ENCODE data around the gene IGFL2.
"Not testable (repeated sequence)": the region's sequence is repeated elsewhere in the genome, so short reads cannot be mapped to it uniquely, and the experiment has no call there.

IGFL2 gene

GRCh38 chr19:46179076-46179759, 31.2 kb downstream of the IGFL2 start:
- Histone ChIP-seq H3K4me3 (ENCODE audit: low read depth in 1 of 2, low read length in 2 of 2) (no peak overlapping the region), H3K9me3 (ENCODE audit: low read length) (no peaks in the 10 kb centered on the region), H3K36me3 (ENCODE audit: insufficient read depth, low read length) (no peaks in the 10 kb centered on the region), H3K27me3 (ENCODE audit: control insufficient read depth in 1 of 2, insufficient read depth in 2 of 2, low read length in 2 of 2) (peaks cover 0 to 3% of the 10 kb centered on the region in 2 donors), H3K27ac (ENCODE audit: low read depth, low read length) (no peak overlapping the region), H3K9ac (ENCODE audit: low read length) (no peak overlapping the region), H3K4me1 (ENCODE audit: insufficient read depth, low read length) (no peaks in the 10 kb centered on the region)

DNA sequence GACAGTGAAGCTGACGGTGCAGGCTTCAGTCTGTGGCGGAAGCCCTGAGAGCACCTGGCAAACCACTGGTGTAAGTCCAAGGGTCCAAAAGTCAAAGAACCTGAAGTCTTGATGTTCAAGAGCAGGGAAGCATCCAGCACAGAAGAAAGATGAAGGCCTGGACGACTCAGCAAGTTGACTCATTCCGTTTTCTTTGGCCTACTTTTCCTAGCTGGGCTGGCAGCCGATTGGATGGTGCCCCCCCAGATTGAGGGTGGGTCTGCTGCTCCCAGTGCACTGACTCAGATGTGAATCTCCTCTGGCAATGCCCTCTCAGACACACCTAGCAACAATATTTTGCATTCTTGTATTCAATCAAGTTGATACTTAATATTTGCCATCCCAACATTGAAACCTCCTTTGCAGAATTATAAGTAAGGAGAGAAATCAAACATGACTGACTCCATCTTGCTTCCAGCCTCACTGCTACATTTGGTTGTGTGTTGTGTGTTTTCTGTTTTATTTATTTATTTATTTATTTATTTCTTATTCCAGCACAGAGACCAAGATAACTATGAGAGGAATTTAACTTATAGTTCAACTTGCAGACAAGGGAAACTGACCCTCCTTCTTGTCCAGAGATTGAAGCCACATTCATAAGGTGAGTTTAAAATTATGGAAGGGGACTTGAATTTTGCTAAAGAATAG, 32.8 kb downstream of the IGFL2 start:
- H3K36me3 ChIP-seq (ENCODE audit: insufficient read depth, low read length), result no peaks in the 10 kb centered on the region
- H3K27ac ChIP-seq (ENCODE audit: low read depth, low read length), result no peak overlapping the region
- H3K9ac ChIP-seq (ENCODE audit: low read length), result no peak overlapping the region
- H3K4me1 ChIP-seq (ENCODE audit: insufficient read depth, low read length), result no peaks in the 10 kb centered on the region
- no peaks in the 10 kb centered on the region for H3K9me3 ChIP-seq (ENCODE audit: low read length)
- no peak overlapping the region for H3K4me3 ChIP-seq (ENCODE audit: low read depth in 1 of 2, low read length in 2 of 2)
- H3K27me3 ChIP-seq (ENCODE audit: control insufficient read depth in 1 of 2, insufficient read depth in 2 of 2, low read length in 2 of 2), result peaks cover 0 to 3% of the 10 kb centered on the region in 2 donors

DNA sequence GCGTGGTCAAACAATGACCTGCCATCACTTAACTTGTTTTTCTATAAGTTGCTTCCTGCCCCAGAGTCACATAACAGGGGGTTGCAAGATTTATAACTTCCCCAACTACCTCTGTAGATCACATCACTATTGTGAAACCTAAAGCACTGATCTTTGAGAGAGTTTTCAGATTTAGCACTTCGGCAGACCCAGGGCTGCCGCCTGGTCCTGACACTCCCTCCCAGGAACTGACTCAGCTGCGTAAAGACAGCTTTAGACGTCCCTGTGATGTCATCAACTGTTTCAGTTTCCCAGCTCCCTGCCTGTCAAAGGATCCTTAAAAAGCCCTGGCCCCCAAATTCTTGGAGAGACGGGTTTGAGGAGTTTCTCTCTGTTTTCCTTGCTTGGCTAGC, 33.3 kb downstream of the IGFL2 start:
- H3K9me3 ChIP-seq (ENCODE audit: low read length), result no peaks in the 10 kb centered on the region
- H3K27ac ChIP-seq (ENCODE audit: low read depth, low read length), result no peak overlapping the region
- no peaks in the 10 kb centered on the region for H3K4me1 ChIP-seq (ENCODE audit: insufficient read depth, low read length)
- no peak overlapping the region for H3K4me3 ChIP-seq (ENCODE audit: low read depth in 1 of 2, low read length in 2 of 2)
- no peak overlapping the region for H3K9ac ChIP-seq (ENCODE audit: low read length)
- H3K36me3 ChIP-seq (ENCODE audit: insufficient read depth, low read length), result no peaks in the 10 kb centered on the region
- peaks cover 0 to 3% of the 10 kb centered on the region in 2 donors for H3K27me3 ChIP-seq (ENCODE audit: control insufficient read depth in 1 of 2, insufficient read depth in 2 of 2, low read length in 2 of 2)

GRCh38 chr19:46182476-46182875, 34.4 kb downstream of the IGFL2 start:
- Histone ChIP-seq H3K36me3 (ENCODE audit: insufficient read depth, low read length) (no peaks in the 10 kb centered on the region), H3K9ac (ENCODE audit: low read length) (no peak overlapping the region), H3K4me3 (ENCODE audit: low read depth in 1 of 2, low read length in 2 of 2) (no peak overlapping the region), H3K9me3 (ENCODE audit: low read length) (no peaks in the 10 kb centered on the region), H3K27me3 (ENCODE audit: control insufficient read depth in 1 of 2, insufficient read depth in 2 of 2, low read length in 2 of 2) (no peaks in the 10 kb centered on the region), H3K4me1 (ENCODE audit: insufficient read depth, low read length) (no peaks in the 10 kb centered on the region), H3K27ac (ENCODE audit: low read depth, low read length) (no peak overlapping the region)

GRCh38 chr19:46184775-46185710, 37.0 kb downstream of the IGFL2 start:
- not testable (repeated sequence) for H3K27me3 ChIP-seq (ENCODE audit: control insufficient read depth in 1 of 2, insufficient read depth in 2 of 2, low read length in 2 of 2); H3K4me1 ChIP-seq (ENCODE audit: insufficient read depth, low read length); H3K9me3 ChIP-seq (ENCODE audit: low read length); H3K36me3 ChIP-seq (ENCODE audit: insufficient read depth, low read length); H3K9ac ChIP-seq (ENCODE audit: low read length); H3K27ac ChIP-seq (ENCODE audit: low read depth, low read length); H3K4me3 ChIP-seq (ENCODE audit: low read depth in 1 of 2, low read length in 2 of 2)

DNA sequence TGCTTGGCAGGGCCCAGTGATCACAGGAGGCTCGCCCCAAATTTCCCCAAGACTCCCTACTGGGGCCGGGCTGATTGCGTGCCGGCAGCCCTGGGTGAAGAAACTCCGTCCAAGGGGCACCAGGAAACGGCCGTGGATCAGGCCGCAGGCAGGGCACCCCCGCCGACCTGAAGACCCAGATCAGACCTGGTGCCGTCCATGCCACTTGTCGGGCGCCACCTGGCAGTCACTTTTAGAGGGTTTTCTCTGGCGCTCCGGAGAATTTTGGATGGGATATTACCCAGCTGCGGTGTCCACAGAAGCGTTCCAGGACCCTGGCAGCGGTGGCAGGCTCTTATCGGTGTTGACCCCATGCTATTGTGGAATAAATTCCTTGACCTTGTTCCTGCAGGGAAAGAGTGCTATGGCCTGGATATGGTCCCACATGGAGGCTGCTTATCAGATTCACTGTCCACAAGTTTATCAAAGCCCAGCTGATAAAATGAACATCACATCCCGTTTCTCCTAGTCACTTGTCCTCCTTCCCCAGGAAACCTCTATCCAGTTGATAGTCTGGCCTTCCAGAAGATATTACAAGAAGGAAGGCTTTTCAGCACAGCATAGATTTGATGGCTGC, 38.2 kb downstream of the IGFL2 start:
- H3K27ac ChIP-seq (ENCODE audit: low read depth, low read length), result no peak overlapping the region

DNA sequence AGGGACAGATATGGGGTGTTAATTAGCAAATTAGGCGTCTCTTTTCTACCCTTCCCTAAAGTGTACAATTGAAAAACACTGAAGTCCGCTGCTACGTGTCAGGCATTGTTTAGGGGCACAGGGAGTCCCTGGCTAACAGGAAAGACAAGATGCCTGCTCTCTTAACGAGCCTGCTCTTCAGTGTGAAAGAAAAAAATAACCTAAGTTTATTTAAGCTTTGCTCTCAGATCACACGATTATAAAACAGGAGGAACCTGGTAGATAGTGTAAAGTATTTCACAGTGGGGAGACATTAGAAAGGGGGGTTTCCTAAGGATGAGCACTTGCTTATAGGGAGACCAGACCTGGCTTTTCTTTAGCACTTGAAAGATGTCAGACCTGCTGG, 38.7 kb downstream of the IGFL2 start:
- H3K27me3 ChIP-seq (ENCODE audit: control insufficient read depth in 1 of 2, insufficient read depth in 2 of 2, low read length in 2 of 2), result no peaks in the 10 kb centered on the region
- no peak overlapping the region for H3K27ac ChIP-seq (ENCODE audit: low read depth, low read length)
- no peaks in the 10 kb centered on the region for H3K36me3 ChIP-seq (ENCODE audit: insufficient read depth, low read length)

More for the DNA sequence above, 38.2 kb downstream of the IGFL2 start:
- Histone ChIP-seq H3K4me3 (ENCODE audit: low read depth in 1 of 2, low read length in 2 of 2) (no peak overlapping the region), H3K27me3 (ENCODE audit: control insufficient read depth in 1 of 2, insufficient read depth in 2 of 2, low read length in 2 of 2) (no peaks in the 10 kb centered on the region), H3K4me1 (ENCODE audit: insufficient read depth, low read length) (no peaks in the 10 kb centered on the region), H3K9me3 (ENCODE audit: low read length) (no peaks in the 10 kb centered on the region), H3K9ac (ENCODE audit: low read length) (no peak overlapping the region), H3K36me3 (ENCODE audit: insufficient read depth, low read length) (no peaks in the 10 kb centered on the region)

DNA sequence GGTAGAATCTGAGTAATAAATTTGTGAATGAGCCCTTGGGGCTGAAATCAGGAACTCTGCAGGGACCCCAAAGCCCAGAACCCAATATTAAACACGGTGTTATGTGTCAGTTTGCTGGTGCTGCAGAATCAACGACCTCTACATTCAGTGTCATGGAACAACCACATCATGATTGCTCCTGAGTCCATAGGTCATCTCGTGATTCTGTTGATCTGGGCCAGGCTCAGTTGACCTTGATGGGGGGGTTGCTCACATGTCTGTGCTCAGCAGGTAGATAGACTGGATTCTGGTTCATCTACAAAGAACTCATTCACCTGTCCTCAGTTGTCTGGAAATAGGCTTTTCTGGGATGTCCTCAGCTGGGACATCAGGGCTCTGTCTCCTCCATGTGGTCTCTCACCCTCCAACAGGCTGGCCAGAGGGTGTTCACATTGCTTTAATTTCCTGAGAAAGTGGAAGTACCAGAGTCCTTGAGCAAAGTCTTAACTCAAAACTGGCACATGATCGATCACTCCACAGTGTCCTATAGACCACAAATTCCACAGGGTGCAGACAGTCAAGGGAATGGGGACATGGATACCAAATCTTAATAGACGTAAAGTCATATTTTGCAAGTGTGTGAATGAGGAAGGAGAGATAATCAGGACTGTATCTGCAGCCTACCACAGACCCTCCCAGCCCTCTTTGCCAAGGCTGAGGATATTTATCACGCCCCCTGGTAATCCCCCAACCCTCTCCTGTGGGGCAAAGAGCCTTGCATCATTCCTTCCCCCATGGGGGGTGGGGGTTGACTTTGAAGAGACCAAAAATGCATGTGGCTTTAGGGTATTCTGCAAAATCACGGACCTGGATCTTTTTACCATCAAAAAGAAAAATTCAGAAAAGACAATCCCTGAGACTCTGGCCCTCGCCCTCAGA, 42.2 kb downstream of the IGFL2 start:
- no peak overlapping the region for H3K9ac ChIP-seq (ENCODE audit: low read length)
- no peaks in the 10 kb centered on the region for H3K27me3 ChIP-seq (ENCODE audit: control insufficient read depth in 1 of 2, insufficient read depth in 2 of 2, low read length in 2 of 2)
- H3K36me3 ChIP-seq (ENCODE audit: insufficient read depth, low read length), result no peaks in the 10 kb centered on the region

More for the DNA sequence above, 38.7 kb downstream of the IGFL2 start:
- Histone ChIP-seq H3K4me1 (ENCODE audit: insufficient read depth, low read length) (no peaks in the 10 kb centered on the region), H3K9ac (ENCODE audit: low read length) (no peak overlapping the region), H3K4me3 (ENCODE audit: low read depth in 1 of 2, low read length in 2 of 2) (no peak overlapping the region), H3K9me3 (ENCODE audit: low read length) (no peaks in the 10 kb centered on the region)

DNA sequence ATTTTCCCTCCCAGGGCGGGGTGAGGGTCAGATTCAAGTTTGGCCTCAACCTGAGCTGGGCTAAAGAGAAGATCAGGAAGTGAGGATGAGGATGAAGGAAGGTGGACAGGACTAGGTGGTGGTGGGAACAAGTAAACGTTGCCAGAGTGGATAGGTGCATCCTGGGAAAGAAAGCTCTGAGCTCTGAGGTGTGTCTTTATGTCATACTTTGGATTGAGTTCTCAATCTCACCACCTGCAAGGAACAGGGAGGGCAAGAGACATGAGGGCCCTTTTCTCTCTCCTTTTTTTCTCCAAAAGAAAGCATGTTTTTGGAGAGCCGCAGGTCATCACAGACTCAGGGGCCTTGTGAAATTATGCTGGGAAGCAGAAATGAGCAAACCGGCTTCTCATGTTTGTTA, 43.3 kb downstream of the IGFL2 start:
- H3K27me3 ChIP-seq (ENCODE audit: control insufficient read depth in 1 of 2, insufficient read depth in 2 of 2, low read length in 2 of 2), result no peaks in the 10 kb centered on the region

More for the DNA sequence above, 42.2 kb downstream of the IGFL2 start:
- no peak overlapping the region for H3K4me3 ChIP-seq (ENCODE audit: low read depth in 1 of 2, low read length in 2 of 2)
- no peaks in the 10 kb centered on the region for H3K9me3 ChIP-seq (ENCODE audit: low read length)
- no peak overlapping the region for H3K27ac ChIP-seq (ENCODE audit: low read depth, low read length)
- peaks cover 4% of the 10 kb centered on the region for H3K4me1 ChIP-seq (ENCODE audit: insufficient read depth, low read length)

GRCh38 chr19:46191972-46192371, 43.9 kb downstream of the IGFL2 start:
- Histone ChIP-seq H3K27me3 (ENCODE audit: control insufficient read depth in 1 of 2, insufficient read depth in 2 of 2, low read length in 2 of 2) (peaks cover 0 to 4% of the 10 kb centered on the region in 2 donors), H3K4me1 (ENCODE audit: insufficient read depth, low read length) (peaks cover 4% of the 10 kb centered on the region), H3K27ac (ENCODE audit: low read depth, low read length) (no peak overlapping the region), H3K9me3 (ENCODE audit: low read length) (no peaks in the 10 kb centered on the region), H3K36me3 (ENCODE audit: insufficient read depth, low read length) (no peaks in the 10 kb centered on the region), H3K9ac (ENCODE audit: low read length) (no peak overlapping the region), H3K4me3 (ENCODE audit: low read depth in 1 of 2, low read length in 2 of 2) (no peak overlapping the region)

More for the DNA sequence above, 43.3 kb downstream of the IGFL2 start:
- Histone ChIP-seq H3K4me1 (ENCODE audit: insufficient read depth, low read length) (peaks cover 4% of the 10 kb centered on the region), H3K4me3 (ENCODE audit: low read depth in 1 of 2, low read length in 2 of 2) (no peak overlapping the region), H3K9ac (ENCODE audit: low read length) (no peak overlapping the region), H3K9me3 (ENCODE audit: low read length) (no peaks in the 10 kb centered on the region), H3K27ac (ENCODE audit: low read depth, low read length) (no peak overlapping the region), H3K36me3 (ENCODE audit: insufficient read depth, low read length) (no peaks in the 10 kb centered on the region)
